Smooth muscle cell (in vitro differentiated cells): ENCODE results near the gene SLC45A1. TPM values are rescaled to one million over a fixed set of nuclear protein-coding genes. Genes with fewer than 3 reads are reported as not detected.

Source experiments
- DNase-seq: peaks from one replicate; lab custom pipeline; 2025; ENCODE audit not compliant: unreplicated experiment; lab: John Stamatoyannopoulos, UW
- H2AFZ ChIP-seq: fragments of 200-600 bp; sonication (generic); 2 replicates; pipeline ENCODE4 v1.6.0; 2016; ENCODE audit warnings: antibody characterized with exemption, low read depth, mild to moderate bottlenecking
- H3F3A ChIP-seq: fragments of 200-600 bp; sonication (generic); 2 replicates; pipeline ENCODE4 v1.6.0; 2017; ENCODE audit warnings: antibody characterized with exemption, low read depth
- H3K27ac ChIP-seq: fragments of 200-600 bp; sonication (generic); 2 replicates; pipeline ENCODE4 v1.5.1; 2016; ENCODE audit warnings: low read depth, mild to moderate bottlenecking
- H3K27me3 ChIP-seq: fragments of 200-600 bp; sonication (generic); 2 replicates; pipeline ENCODE4 v1.6.1; 2016; ENCODE audit warnings: low read depth, mild to moderate bottlenecking
- H3K36me3 ChIP-seq: fragments of 200-600 bp; sonication (generic); 2 replicates; pipeline ENCODE4 v1.5.1; 2016; ENCODE audit warnings: low read depth
- H3K4me1 ChIP-seq: fragments of 200-600 bp; sonication (generic); 2 replicates; pipeline ENCODE4 v1.5.1; 2016; ENCODE audit warnings: low read depth
- H3K4me2 ChIP-seq: fragments of 200-600 bp; sonication (generic); 2 replicates; pipeline ENCODE4 v1.6.0; 2016; ENCODE audit warnings: mild to moderate bottlenecking
- H3K4me3 ChIP-seq: fragments of 200-600 bp; sonication (generic); 2 replicates; pipeline ENCODE4 v1.5.1; 2016; ENCODE audit warnings: mild to moderate bottlenecking
- H3K79me2 ChIP-seq: fragments of 200-600 bp; sonication (generic); 2 replicates; pipeline ENCODE4 v1.6.0; 2016; ENCODE audit warnings: low read depth, mild to moderate bottlenecking
- H3K9ac ChIP-seq: fragments of 200-600 bp; sonication (generic); 2 replicates; pipeline ENCODE4 v1.6.0; 2016; ENCODE audit warnings: low read depth
- H3K9me3 ChIP-seq: fragments of 200-600 bp; sonication (generic); replicated peaks from 2 replicates; pipeline ENCODE4 v1.5.1; 2016; ENCODE audit warnings: low read depth
- H4K20me1 ChIP-seq: fragments of 200-600 bp; sonication (generic); 2 replicates; pipeline ENCODE4 v1.6.0; 2016; ENCODE audit warnings: low read depth
- CTCF ChIP-seq: fragments of 200-600 bp; sonication (generic); IDR thresholded peaks from 2 replicates; pipeline ENCODE4 v1.5.1; 2017; ENCODE audit warnings: borderline replicate concordance, mild to moderate bottlenecking, antibody characterized with exemption; ENCODE audit not compliant: insufficient read depth, poor library complexity, severe bottlenecking
- whole genome bisulfite sequencing: methylation state at CpG from one replicate; pipeline ENCODE4 v1.1.7; 2016; ENCODE audit warnings: low lambda C conversion rate; 5-methylcytosine and 5-hydroxymethylcytosine counted together
- polyA plus RNA-seq: library from polyadenylated mRNA; unstranded; fragments of >200 nt; fragmentation: Nextera tagmentation; extraction: Ambion mirVana; gene quantifications from 2 replicates; pipeline ENCODE4 v1.2.1, GENCODE V29; 2016
- total RNA-seq: library from RNA; depleted of rRNA; stranded (reverse); fragments of >200 nt; gene quantifications from 2 replicates; pipeline ENCODE4 v1.2.3, GENCODE V29; 2014

The SLC45A1 gene
- total and polyA plus RNA-seq, 2 experiments from 2014 or later = 1.7 to 1.8 TPM

GRCh38 chr1:8358241-8358896, 40.5 kb downstream of the SLC45A1 start:
- no peak overlapping the region for H3K4me3 ChIP-seq
- peaks cover 7% of the 10 kb centered on the region for H3K79me2 ChIP-seq
- no peak overlapping the region for H2AFZ ChIP-seq
- no peaks in the 10 kb centered on the region for H3K4me1 ChIP-seq
- H3K27me3 ChIP-seq = no peaks in the 10 kb centered on the region
- H3K27ac ChIP-seq = no peak overlapping the region
- H3K9me3 ChIP-seq = no peaks in the 10 kb centered on the region
- DNase-seq = no peak
- H4K20me1 ChIP-seq = peaks cover 73% of the 10 kb centered on the region
- no peak overlapping the region for H3K4me2 ChIP-seq
- no peak overlapping the region for H3K9ac ChIP-seq
- TF ChIP-seq CTCF = no peak
- H3F3A ChIP-seq = peaks cover 8% of the 10 kb centered on the region
- peaks cover 10% of the 10 kb centered on the region for H3K36me3 ChIP-seq
- 98% methylated on average over 32 of the region's 46 CpGs for WGBS

GRCh38 chr1:8358897-8359616, 41.1 kb downstream of the SLC45A1 start:
- Histone ChIP-seq H3K27me3 (no peaks in the 10 kb centered on the region), H3K9me3 (no peaks in the 10 kb centered on the region), H3K27ac (no peak overlapping the region), H3K4me3 (no peak overlapping the region), H3K36me3 (peaks cover 8% of the 10 kb centered on the region), H3F3A (peaks cover 1% of the 10 kb centered on the region), H3K9ac (no peak overlapping the region), H2AFZ (no peak overlapping the region), H3K4me1 (no peaks in the 10 kb centered on the region), H3K79me2 (peaks cover 13% of the 10 kb centered on the region), H4K20me1 (peaks cover 80% of the 10 kb centered on the region), H3K4me2 (no peak overlapping the region)
- DNase-seq = no peak
- WGBS = 98% methylated on average over 26 of the region's 26 CpGs
- TF ChIP-seq CTCF = no peak

- Histone ChIP-seq H3K36me3 (peaks cover 2% of the 10 kb centered on the region), H3K27ac (no peak overlapping the region)
Measured at GRCh38 chr1:8359617-8360481, 41.9 kb downstream of the SLC45A1 start.

More at GRCh38 chr1:8359617-8360481, 41.9 kb downstream of the SLC45A1 start:
- no peaks in the 10 kb centered on the region for H3F3A ChIP-seq
- H3K4me3 ChIP-seq = no peak overlapping the region
- WGBS = 95% methylated on average over 27 of the region's 44 CpGs
- no peaks in the 10 kb centered on the region for H3K4me1 ChIP-seq
- peaks cover 87% of the 10 kb centered on the region for H4K20me1 ChIP-seq
- H3K27me3 ChIP-seq = no peaks in the 10 kb centered on the region
- no peak for DNase-seq
- no peak for TF ChIP-seq CTCF
- no peaks in the 10 kb centered on the region for H3K9me3 ChIP-seq
- peaks cover 17% of the 10 kb centered on the region for H3K79me2 ChIP-seq
- H2AFZ ChIP-seq = no peak overlapping the region
- no peak overlapping the region for H3K9ac ChIP-seq
- no peak overlapping the region for H3K4me2 ChIP-seq
